ENCODE data around the gene PARP15.

GRCh38 chr3:122536632-122537001 lies 40.8 kb upstream of the PARP15 start:
- TF ChIP-seq POLR2A (IDR thresholded peaks at IDR 0.05; ENCODE audit: low read length) = no peak
- no peak for TF ChIP-seq GATA1 (IDR thresholded peaks at IDR 0.05; ENCODE audit: low read depth, low read length)

Measured in erythroblast (primary cell).